H9 (cell line): ENCODE measurements around the gene PLEKHG1. TPM values are rescaled to one million over a fixed set of nuclear protein-coding genes. Genes with fewer than 3 reads are reported as not detected.

Source experiments
- DNase-seq: peaks from one replicate; pipeline ENCODE4 v3.0.0-alpha.2; 2017
- H2AFZ ChIP-seq: one replicate; pipeline ENCODE4 v1.6.1; 2013; ENCODE audit warnings: mild to moderate bottlenecking, low read length, control low read depth, moderate library complexity
- H2AK5ac ChIP-seq: 2 replicates; pipeline ENCODE4 v1.6.1; 2013; ENCODE audit warnings: low read length, control low read depth, mixed read lengths; ENCODE audit not compliant: insufficient read length
- H2BK120ac ChIP-seq: one replicate; pipeline ENCODE4 v1.6.1; 2013; ENCODE audit warnings: low read depth, mild to moderate bottlenecking, low read length, control low read depth, inconsistent platforms; ENCODE audit not compliant: poor library complexity, severe bottlenecking
- H2BK12ac ChIP-seq: 2 replicates; pipeline ENCODE4 v1.6.1; 2013; ENCODE audit warnings: low read length, control low read depth, mixed read lengths, low read depth; ENCODE audit not compliant: insufficient read length
- H2BK15ac ChIP-seq: 2 replicates; pipeline ENCODE4 v1.6.1; 2013; ENCODE audit warnings: low read depth, low read length, control low read depth
- H2BK20ac ChIP-seq: one replicate; pipeline ENCODE4 v1.6.1; 2013; ENCODE audit warnings: low read depth, mild to moderate bottlenecking, low read length, control low read depth, inconsistent platforms; ENCODE audit not compliant: poor library complexity, severe bottlenecking
- H2BK5ac ChIP-seq: 2 replicates; pipeline ENCODE4 v1.6.1; 2013; ENCODE audit warnings: low read length, control low read depth, mixed read lengths; ENCODE audit not compliant: insufficient read length
- H3K14ac ChIP-seq: 2 replicates; pipeline ENCODE4 v1.6.1; 2013; ENCODE audit warnings: low read length, control low read depth; ENCODE audit not compliant: insufficient read depth
- H3K18ac ChIP-seq: 2 replicates; pipeline ENCODE4 v1.6.1; 2013; ENCODE audit warnings: low read depth, mild to moderate bottlenecking, mixed read lengths, low read length, control low read depth; ENCODE audit not compliant: insufficient read length
- H3K23ac ChIP-seq: 2 replicates; pipeline ENCODE4 v1.6.1; 2013; ENCODE audit warnings: low read length, control low read depth, mixed read lengths, low read depth; ENCODE audit not compliant: insufficient read length
- H3K23me2 ChIP-seq: 2 replicates; pipeline ENCODE4 v1.6.1; 2013; ENCODE audit warnings: low read depth, mild to moderate bottlenecking, mixed read lengths, low read length, control low read depth; ENCODE audit not compliant: insufficient read length, poor library complexity, severe bottlenecking
- H3K27ac ChIP-seq: 2 replicates; pipeline ENCODE4 v1.5.1; 2013; ENCODE audit warnings: low read length, control low read depth, mixed read lengths, low read depth; ENCODE audit not compliant: insufficient read length
- H3K27me3 ChIP-seq: 2 replicates; pipeline ENCODE4 v1.6.1; 2013; ENCODE audit warnings: low read length, control low read depth, inconsistent platforms; ENCODE audit not compliant: insufficient read depth
- H3K4ac ChIP-seq: 2 replicates; pipeline ENCODE4 v1.6.1; 2013; ENCODE audit warnings: low read depth, mild to moderate bottlenecking, control low read depth, inconsistent platforms, low read length, moderate library complexity
- H3K4me1 ChIP-seq: 2 replicates; pipeline ENCODE4 v1.6.1; 2013; ENCODE audit warnings: low read length, control low read depth, inconsistent platforms; ENCODE audit not compliant: insufficient read depth
- H3K4me2 ChIP-seq: 2 replicates; pipeline ENCODE4 v1.6.1; 2013; ENCODE audit warnings: low read length, control low read depth, mixed read lengths; ENCODE audit not compliant: insufficient read length, insufficient read depth
- H3K56ac ChIP-seq: 2 replicates; pipeline ENCODE4 v1.6.1; 2013; ENCODE audit warnings: low read depth, mild to moderate bottlenecking, mixed read lengths, low read length, control low read depth; ENCODE audit not compliant: insufficient read length
- H3K79me1 ChIP-seq: 2 replicates; pipeline ENCODE4 v1.6.1; 2013; ENCODE audit warnings: low read depth, mild to moderate bottlenecking, moderate library complexity, low read length, control low read depth, inconsistent platforms; ENCODE audit not compliant: insufficient read depth, poor library complexity, severe bottlenecking
- H3K79me2 ChIP-seq: 2 replicates; pipeline ENCODE4 v1.6.1; 2013; ENCODE audit warnings: low read length, control low read depth, inconsistent platforms; ENCODE audit not compliant: insufficient read depth
- H3K9ac ChIP-seq: 2 replicates; pipeline ENCODE4 v1.6.1; 2013; ENCODE audit warnings: low read length, control low read depth, mixed read lengths; ENCODE audit not compliant: insufficient read length; ENCODE audit errors: extremely low read depth
- H3K9me3 ChIP-seq: one replicate; pipeline ENCODE4 v1.6.1; 2013; ENCODE audit warnings: low read depth, low read length, inconsistent platforms; ENCODE audit not compliant: control insufficient read depth
- H3T11ph ChIP-seq: one replicate; pipeline ENCODE4 v1.6.1; 2013; ENCODE audit warnings: mild to moderate bottlenecking, low read length, control low read depth, inconsistent platforms
- H4K20me1 ChIP-seq: one replicate; pipeline ENCODE4 v1.6.1; 2013; ENCODE audit not compliant: control insufficient read depth, insufficient read length, insufficient read depth
- H4K5ac ChIP-seq: 2 replicates; pipeline ENCODE4 v1.6.1; 2013; ENCODE audit warnings: low read depth, mild to moderate bottlenecking, mixed read lengths, low read length, control low read depth; ENCODE audit not compliant: insufficient read length
- H4K8ac ChIP-seq: replicated peaks from 2 replicates; pipeline ENCODE4 v1.6.1; 2013; ENCODE audit warnings: low read length, control low read depth, mixed read lengths, low read depth; ENCODE audit not compliant: insufficient read length
- H4K91ac ChIP-seq: 2 replicates; pipeline ENCODE4 v1.6.1; 2013; ENCODE audit warnings: low read depth, mild to moderate bottlenecking, moderate library complexity, mixed read lengths, low read length, control low read depth; ENCODE audit not compliant: insufficient read length
- H3K27ac Mint-ChIP-seq, 3 experiments: 2 replicates in 2 of 3; 3 replicates in 1 of 3; pipeline ENCODE4 v1.8.0; 2020 to 2021; ENCODE audit warnings: mixed read lengths in 3 of 3, mild to moderate bottlenecking in 1 of 3, moderate library complexity in 1 of 3
- H3K27me3 Mint-ChIP-seq: 2 replicates; pipeline ENCODE4 v1.8.0; 2021; ENCODE audit warnings: low read depth, mild to moderate bottlenecking, moderate library complexity, mixed read lengths
- H3K36me3 Mint-ChIP-seq, 3 experiments: 2 replicates in 2 of 3; 3 replicates in 1 of 3; pipeline ENCODE4 v1.8.0; 2020 to 2021; ENCODE audit warnings: low read depth in 3 of 3, mixed read lengths in 3 of 3; ENCODE audit not compliant: insufficient read depth in 1 of 3
- H3K4me1 Mint-ChIP-seq, 2 experiments: 2 replicates each; pipeline ENCODE4 v1.8.0; 2020; ENCODE audit warnings: mixed read lengths in 2 of 2
- H3K4me3 Mint-ChIP-seq, 2 experiments: 2 replicates in 1 of 2; 3 replicates in 1 of 2; pipeline ENCODE4 v1.8.0; 2020 to 2021; ENCODE audit warnings: mild to moderate bottlenecking in 2 of 2, mixed read lengths in 2 of 2, moderate library complexity in 1 of 2
- H3K9me3 Mint-ChIP-seq, 2 experiments: 2 replicates in 1 of 2; 3 replicates in 1 of 2; pipeline ENCODE4 v1.8.0; 2020; ENCODE audit warnings: mild to moderate bottlenecking in 2 of 2, mixed read lengths in 2 of 2, moderate library complexity in 1 of 2
- WGBS: extraction: QIAGEN DNeasy Blood & Tissue Kit; methylation state at CpG from one replicate; pipeline ENCODE4 v1.1.7; 2013; ENCODE audit warnings: missing lambda C conversion rate, low lambda C conversion rate, mixed read lengths; ENCODE audit not compliant: insufficient read length; ENCODE audit errors: extremely low coverage; 5-methylcytosine and 5-hydroxymethylcytosine counted together
- total RNA-seq: library from RNA; stranded (reverse); gene quantifications from 2 replicates; pipeline ENCODE4 v1.2.1, GENCODE V29; 2021
- TF ChIP-seq, protein P1 (sequence below): fragments of 200-600 bp; sonication (generic); conservative IDR thresholded peaks from 3 replicates; pipeline ENCODE4 v1.8.0; 2021; ENCODE audit warnings: antibody characterized with exemption, mild to moderate bottlenecking

Gene PLEKHG1
- total RNA-seq, 1 experiment from 2014 or later: 1.0 TPM

GRCh38 chr6:150569161-150569560 lies 30.5 kb upstream of the PLEKHG1 start:
- H2BK15ac ChIP-seq: no peak overlapping the region
- H3K27me3 ChIP-seq: no peaks in the 10 kb centered on the region
- no CpG with 5 or more reads among the region's 2 CpGs for WGBS

More at GRCh38 chr6:150569161-150569560, 30.5 kb upstream of the PLEKHG1 start:
- Histone ChIP-seq H4K91ac (no peak overlapping the region), H3K27ac (no peak overlapping the region), H2AK5ac (no peak overlapping the region), H4K20me1 (no peaks in the 10 kb centered on the region), H3K9me3 (no peaks in the 10 kb centered on the region), H3K4me1 (no peaks in the 10 kb centered on the region), H3K79me2 (no peaks in the 10 kb centered on the region), H2BK20ac (no peak overlapping the region), H3K23me2 (no peaks in the 10 kb centered on the region), H3K79me1 (no peaks in the 10 kb centered on the region), H3K9ac (no peak overlapping the region), H3K4me2 (no peak overlapping the region), H2AFZ (no peak overlapping the region), H3T11ph (no peak overlapping the region), H3K18ac (no peak overlapping the region), H3K56ac (no peak overlapping the region), H2BK120ac (no peak overlapping the region), H2BK5ac (no peak overlapping the region), H4K8ac (no peak overlapping the region), H4K5ac (no peak overlapping the region), H3K4ac (no peak overlapping the region), H2BK12ac (no peak overlapping the region), H3K23ac (no peak overlapping the region), H3K14ac (no peak overlapping the region)
- TF ChIP-seq, protein P1, sequence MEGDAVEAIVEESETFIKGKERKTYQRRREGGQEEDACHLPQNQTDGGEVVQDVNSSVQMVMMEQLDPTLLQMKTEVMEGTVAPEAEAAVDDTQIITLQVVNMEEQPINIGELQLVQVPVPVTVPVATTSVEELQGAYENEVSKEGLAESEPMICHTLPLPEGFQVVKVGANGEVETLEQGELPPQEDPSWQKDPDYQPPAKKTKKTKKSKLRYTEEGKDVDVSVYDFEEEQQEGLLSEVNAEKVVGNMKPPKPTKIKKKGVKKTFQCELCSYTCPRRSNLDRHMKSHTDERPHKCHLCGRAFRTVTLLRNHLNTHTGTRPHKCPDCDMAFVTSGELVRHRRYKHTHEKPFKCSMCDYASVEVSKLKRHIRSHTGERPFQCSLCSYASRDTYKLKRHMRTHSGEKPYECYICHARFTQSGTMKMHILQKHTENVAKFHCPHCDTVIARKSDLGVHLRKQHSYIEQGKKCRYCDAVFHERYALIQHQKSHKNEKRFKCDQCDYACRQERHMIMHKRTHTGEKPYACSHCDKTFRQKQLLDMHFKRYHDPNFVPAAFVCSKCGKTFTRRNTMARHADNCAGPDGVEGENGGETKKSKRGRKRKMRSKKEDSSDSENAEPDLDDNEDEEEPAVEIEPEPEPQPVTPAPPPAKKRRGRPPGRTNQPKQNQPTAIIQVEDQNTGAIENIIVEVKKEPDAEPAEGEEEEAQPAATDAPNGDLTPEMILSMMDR: no peak
- no peaks in the 10 kb centered on the region; a peak in 1 of 7 replicates for H3K36me3 Mint-ChIP-seq
- no peak for DNase-seq
- H3K9me3 Mint-ChIP-seq: no peaks in the 10 kb centered on the region
- no peak overlapping the region for H3K4me3 Mint-ChIP-seq
- H3K4me1 Mint-ChIP-seq: peaks cover 0 to 4% of the 10 kb centered on the region in 2 experiments; a peak in 2 of 4 replicates
- no peak overlapping the region for H3K27ac Mint-ChIP-seq
- H3K27me3 Mint-ChIP-seq: peaks cover 12% of the 10 kb centered on the region
